A172 (cell line): ENCODE measurements around the gene SMG5. TPM values are rescaled to one million over a fixed set of nuclear protein-coding genes. Genes with fewer than 3 reads are reported as not detected.
A peak's percentile ranks its signal among the peaks of the same experiment; 100 is the strongest.

ENCODE experiments used
- DNase-seq: peaks from one replicate; pipeline ENCODE4 v3.0.0-alpha.2; 2015; ENCODE audit warnings: low spot score
- total RNA-seq: library from RNA; depleted of rRNA; stranded (reverse); fragments of >200 nt; shearing (Covaris generic); gene quantifications from 2 replicates; pipeline ENCODE4 v1.2.3, GENCODE V29; 2014; rRNA removed

Gene SMG5
- total RNA-seq, 1 experiment from 2014 or later = 116 TPM

- peak; percentile 96 for DNase-seq
Measured at GRCh38 chr1:156214024-156214748, 68.4 kb downstream of the SMG5 start.

- no peak for DNase-seq
Measured at GRCh38 chr1:156213644-156213966, 69.0 kb downstream of the SMG5 start.

DNA sequence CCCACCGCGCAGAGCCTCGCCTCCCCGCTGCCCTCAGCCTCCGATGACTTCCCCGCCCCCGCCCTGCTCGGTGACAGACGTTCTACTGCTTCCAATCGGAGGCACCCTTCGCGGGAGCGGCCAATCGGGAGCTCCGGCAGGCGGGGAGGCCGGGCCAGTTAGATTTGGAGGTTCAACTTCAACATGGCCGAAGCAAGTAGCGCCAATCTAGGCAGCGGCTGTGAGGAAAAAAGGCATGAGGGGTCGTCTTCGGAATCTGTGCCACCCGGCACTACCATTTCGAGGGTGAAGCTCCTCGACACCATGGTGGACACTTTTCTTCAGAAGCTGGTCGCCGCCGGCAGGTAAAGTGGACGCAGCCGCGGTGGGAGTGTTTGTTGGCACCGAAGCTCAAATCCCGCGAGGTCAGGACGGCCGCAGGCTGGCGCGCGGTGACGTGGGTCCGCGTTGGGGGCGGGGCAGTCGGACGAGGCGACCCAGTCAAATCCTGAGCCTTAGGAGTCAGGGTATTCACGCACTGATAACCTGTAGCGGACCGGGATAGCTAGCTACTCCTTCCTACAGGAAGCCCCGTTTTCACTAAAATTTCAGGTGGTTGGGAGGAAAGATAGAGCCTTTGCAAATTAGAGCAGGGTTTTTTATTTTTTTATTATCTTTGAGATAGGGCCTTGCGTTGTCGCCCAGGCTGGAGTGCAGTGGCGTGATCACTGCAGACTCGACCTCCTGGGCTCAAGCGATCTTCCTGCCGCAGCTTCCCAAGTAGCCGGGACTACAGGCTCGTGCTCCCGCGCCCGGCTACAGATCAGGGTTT, 69.6 kb downstream of the SMG5 start, which contains the start of gene PMF1:
PMF1 (plus strand) TSS at position 175 of the 811 bp plus-strand sequence; CDS start at position 184, 9 bp downstream.
- peak; percentile 98 for DNase-seq

GRCh38 chr1:156212130-156212529, 70.5 kb downstream of the SMG5 start:
- DNase-seq = no peak

GRCh38 chr1:156211243-156211642, 71.4 kb downstream of the SMG5 start:
- no peak for DNase-seq

GRCh38 chr1:156204686-156205085, 77.9 kb downstream of the SMG5 start:
- no peak for DNase-seq

GRCh38 chr1:156203331-156203730, 79.3 kb downstream of the SMG5 start:
- peak; percentile 66 for DNase-seq

GRCh38 chr1:156200044-156200443, 82.6 kb downstream of the SMG5 start:
- no peak for DNase-seq

Other genes with a start within 250 kb of the SMG5 start
- gene UBQLN4, start 229.0 kb downstream of the SMG5 start, total RNA-seq = 35.9 and 37.1 TPM in 2 replicates
- 179 TPM in 2 replicates for gene LAMTOR2, start 228.0 kb downstream of the SMG5 start, total RNA-seq
- gene RAB25, start 221.7 kb downstream of the SMG5 start, total RNA-seq = 0.12 TPM in 1 of 2 replicates, not detected in the other
- gene MEX3A, start 200.4 kb downstream of the SMG5 start, total RNA-seq = 11.2 and 12.5 TPM in 2 replicates
- gene LMNA, start 168.1 kb downstream of the SMG5 start, total RNA-seq = 1,695 and 2,065 TPM in 2 replicates
- gene SEMA4A, start 129.2 kb downstream of the SMG5 start, total RNA-seq = 0.31 TPM in 1 of 2 replicates, not detected in the other
- 25.2 and 35.8 TPM in 2 replicates for gene SLC25A44, start 88.7 kb downstream of the SMG5 start, total RNA-seq
- 184 and 210 TPM in 2 replicates for gene PMF1, start 69.8 kb downstream of the SMG5 start, total RNA-seq
- gene BGLAP, start 40.6 kb downstream of the SMG5 start, total RNA-seq = 0.34 and 2.3 TPM in 2 replicates
- 2.0 and 3.1 TPM in 2 replicates for gene PAQR6, start 34.8 kb downstream of the SMG5 start, total RNA-seq
- 7.9 and 8.6 TPM in 2 replicates for gene TMEM79, start 1.5 kb upstream of the SMG5 start, total RNA-seq
- 133 and 135 TPM in 2 replicates for gene GLMP, start 12.9 kb upstream of the SMG5 start, total RNA-seq
- gene VHLL, start 16.5 kb upstream of the SMG5 start, total RNA-seq = not detected in 2 replicates
- gene CCT3, start 55.5 kb upstream of the SMG5 start, total RNA-seq = 1,101 and 1,191 TPM in 2 replicates
- 3.5 and 9.4 TPM in 2 replicates for gene TSACC, start 55.7 kb upstream of the SMG5 start, total RNA-seq
- gene RHBG, start 86.4 kb upstream of the SMG5 start, total RNA-seq = not detected in 2 replicates
- 14.6 and 22.2 TPM in 2 replicates for gene MEF2D, start 217.9 kb upstream of the SMG5 start, total RNA-seq